DOHH2 (cell line): Measurements from ENCODE around the gene TNIP2.

ENCODE experiments used
- H3F3A ChIP-seq: fragments of 200-600 bp; sonication (generic), shearing (Covaris generic); 2 replicates; pipeline ENCODE4 v1.6.0; 2016; ENCODE audit warnings: antibody characterized with exemption, mild to moderate bottlenecking; ENCODE audit not compliant: control insufficient read depth, insufficient read depth
- H3K27ac ChIP-seq: fragments of 200-600 bp; sonication (generic); 2 replicates; pipeline ENCODE4 v1.5.1; 2014; ENCODE audit warnings: low read depth, mild to moderate bottlenecking, low read length, moderate library complexity
- H3K27me3 ChIP-seq: fragments of 200-600 bp; sonication (generic); 2 replicates; pipeline ENCODE4 v1.6.1; 2014; ENCODE audit warnings: mild to moderate bottlenecking, low read length, mixed read lengths; ENCODE audit not compliant: control insufficient read depth
- H3K36me3 ChIP-seq: fragments of 200-600 bp; sonication (generic); 2 replicates; pipeline ENCODE4 v1.6.1; 2014; ENCODE audit warnings: mild to moderate bottlenecking, low read length, moderate library complexity, mixed read lengths; ENCODE audit not compliant: control insufficient read depth
- H3K4me1 ChIP-seq: fragments of 200-600 bp; sonication (generic); 2 replicates; pipeline ENCODE4 v1.6.1; 2014; ENCODE audit warnings: mild to moderate bottlenecking, low read length, mixed read lengths; ENCODE audit not compliant: control insufficient read depth
- H3K4me2 ChIP-seq: fragments of 200-600 bp; sonication (generic); 2 replicates; pipeline ENCODE4 v1.6.0; 2014; ENCODE audit warnings: mild to moderate bottlenecking, low read length, moderate library complexity
- H3K4me3 ChIP-seq: fragments of 200-600 bp; sonication (generic); 2 replicates; pipeline ENCODE4 v1.5.1; 2014; ENCODE audit warnings: mild to moderate bottlenecking, low read length, mixed read lengths
- H3K79me2 ChIP-seq: fragments of 200-600 bp; sonication (generic); 2 replicates; pipeline ENCODE4 v1.6.1; 2014; ENCODE audit warnings: mild to moderate bottlenecking, low read length, mixed read lengths; ENCODE audit not compliant: control insufficient read depth
- H3K9me2 ChIP-seq: fragments of 200-600 bp; sonication (generic); replicated peaks from 2 replicates; pipeline ENCODE4 v1.6.1; 2014; ENCODE audit warnings: mild to moderate bottlenecking, low read length, mixed read lengths; ENCODE audit not compliant: control insufficient read depth
- H3K9me3 ChIP-seq: fragments of 200-600 bp; sonication (generic); 2 replicates; pipeline ENCODE4 v1.6.1; 2014; ENCODE audit warnings: antibody characterized with exemption, low read length, mixed read lengths; ENCODE audit not compliant: control insufficient read depth, insufficient read depth
- H4K20me1 ChIP-seq: fragments of 200-600 bp; sonication (generic); 2 replicates; pipeline ENCODE4 v1.6.0; 2014; ENCODE audit warnings: low read depth, mild to moderate bottlenecking, antibody characterized with exemption, low read length, moderate library complexity; ENCODE audit not compliant: control insufficient read depth, insufficient read depth
- EZH2phosphoT487 ChIP-seq: fragments of 200-600 bp; sonication (generic); IDR thresholded peaks from 2 replicates; pipeline ENCODE4 v1.6.1; 2017; ENCODE audit warnings: borderline replicate concordance, mild to moderate bottlenecking, antibody characterized with exemption, low read length, moderate library complexity, mixed read lengths
- TF ChIP-seq, protein P1 (sequence below): fragments of 200-600 bp; sonication (generic); IDR thresholded peaks from one replicate; pipeline ENCODE4 v1.5.1; 2014; ENCODE audit warnings: antibody characterized with exemption, mild to moderate bottlenecking, low read depth, low read length; ENCODE audit not compliant: poor library complexity, severe bottlenecking

Gene TNIP2

DNA sequence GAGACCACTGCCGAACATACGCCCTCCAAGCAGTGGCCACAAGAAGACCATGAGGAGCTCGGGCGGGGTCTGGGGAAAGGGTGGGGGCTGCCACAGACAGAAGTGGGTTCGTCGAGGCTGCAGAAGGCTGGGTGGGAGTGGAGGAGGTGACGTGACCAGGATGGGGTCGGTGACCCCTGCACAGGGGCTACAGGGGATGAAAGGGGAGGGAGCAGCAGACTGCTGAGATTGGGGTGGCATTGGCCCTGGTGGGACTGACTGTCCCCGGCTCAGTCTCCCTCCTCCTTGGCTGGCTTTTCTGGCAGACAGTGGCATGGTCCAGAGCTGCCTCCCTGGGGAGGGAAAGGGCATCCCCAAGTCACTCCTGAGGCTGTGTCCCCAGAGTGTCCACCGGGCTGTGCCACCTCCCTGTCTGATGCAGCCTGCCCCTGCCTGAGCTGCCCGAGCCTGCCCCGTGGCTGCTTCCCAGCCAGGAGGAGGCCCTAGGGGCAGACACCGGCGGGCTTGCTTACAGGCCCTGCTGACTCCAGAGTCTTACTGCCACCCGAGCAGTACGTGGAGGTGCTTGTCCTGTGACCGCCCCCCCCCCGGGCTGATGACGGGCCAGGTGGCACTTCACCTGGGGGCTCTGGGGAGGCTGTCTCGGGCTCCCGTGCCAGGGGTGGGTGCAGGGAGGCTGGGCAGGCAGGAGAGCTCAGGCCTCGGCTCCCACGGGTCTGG is 44.0 kb upstream of the TNIP2 start:
- no peak for TF ChIP-seq EZH2phosphoT487
- TF ChIP-seq, protein P1, sequence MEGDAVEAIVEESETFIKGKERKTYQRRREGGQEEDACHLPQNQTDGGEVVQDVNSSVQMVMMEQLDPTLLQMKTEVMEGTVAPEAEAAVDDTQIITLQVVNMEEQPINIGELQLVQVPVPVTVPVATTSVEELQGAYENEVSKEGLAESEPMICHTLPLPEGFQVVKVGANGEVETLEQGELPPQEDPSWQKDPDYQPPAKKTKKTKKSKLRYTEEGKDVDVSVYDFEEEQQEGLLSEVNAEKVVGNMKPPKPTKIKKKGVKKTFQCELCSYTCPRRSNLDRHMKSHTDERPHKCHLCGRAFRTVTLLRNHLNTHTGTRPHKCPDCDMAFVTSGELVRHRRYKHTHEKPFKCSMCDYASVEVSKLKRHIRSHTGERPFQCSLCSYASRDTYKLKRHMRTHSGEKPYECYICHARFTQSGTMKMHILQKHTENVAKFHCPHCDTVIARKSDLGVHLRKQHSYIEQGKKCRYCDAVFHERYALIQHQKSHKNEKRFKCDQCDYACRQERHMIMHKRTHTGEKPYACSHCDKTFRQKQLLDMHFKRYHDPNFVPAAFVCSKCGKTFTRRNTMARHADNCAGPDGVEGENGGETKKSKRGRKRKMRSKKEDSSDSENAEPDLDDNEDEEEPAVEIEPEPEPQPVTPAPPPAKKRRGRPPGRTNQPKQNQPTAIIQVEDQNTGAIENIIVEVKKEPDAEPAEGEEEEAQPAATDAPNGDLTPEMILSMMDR = no peak
- Histone ChIP-seq H3K27ac (no peak overlapping the region), H3F3A (no peaks in the 10 kb centered on the region), H4K20me1 (no peaks in the 10 kb centered on the region), H3K9me3 (no peaks in the 10 kb centered on the region), H3K36me3 (no peaks in the 10 kb centered on the region), H3K9me2 (no peaks in the 10 kb centered on the region), H3K4me1 (peaks cover 34% of the 10 kb centered on the region), H3K4me3 (no peak overlapping the region), H3K4me2 (no peak overlapping the region), H3K27me3 (peaks cover 41% of the 10 kb centered on the region), H3K79me2 (no peaks in the 10 kb centered on the region)

DNA sequence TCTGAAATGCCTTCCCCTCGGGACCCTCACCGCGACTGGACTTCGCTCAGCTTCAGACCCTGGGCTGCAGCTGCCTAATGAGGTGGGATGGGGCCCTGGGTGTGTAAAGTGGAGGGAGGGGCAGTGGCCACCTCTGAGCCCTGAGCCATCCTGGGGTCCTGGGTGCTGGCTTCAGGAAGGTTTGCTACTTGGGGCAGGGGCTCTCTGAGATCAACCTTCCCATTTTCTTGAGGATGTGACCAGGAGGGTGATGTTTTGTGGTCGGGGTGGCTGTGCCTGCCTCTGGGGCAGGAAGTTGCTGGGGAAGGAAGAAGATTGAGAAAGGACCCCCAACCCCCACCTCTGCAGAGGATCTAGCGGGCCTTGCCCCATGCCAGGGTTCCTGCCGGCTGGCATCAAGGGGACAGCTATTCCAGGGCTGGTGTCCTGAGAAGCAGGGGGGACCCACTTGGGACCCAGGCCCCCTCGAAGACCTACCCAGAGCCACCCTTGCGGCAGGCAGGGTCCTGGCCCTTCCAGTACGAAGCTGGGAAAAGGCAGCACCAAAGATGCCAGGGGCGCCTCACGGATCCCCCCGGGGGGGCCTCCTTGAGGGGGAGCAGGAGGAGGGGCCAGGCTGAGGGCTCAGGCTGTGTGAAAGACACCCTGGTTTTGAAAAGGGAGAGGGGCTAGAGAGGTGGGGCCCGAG is 43.2 kb upstream of the TNIP2 start:
- no peaks in the 10 kb centered on the region for H3K36me3 ChIP-seq
- H4K20me1 ChIP-seq = no peaks in the 10 kb centered on the region
- H3K4me1 ChIP-seq = peaks cover 26% of the 10 kb centered on the region
- no peak overlapping the region for H3K4me3 ChIP-seq
- H3K79me2 ChIP-seq = no peaks in the 10 kb centered on the region
- no peaks in the 10 kb centered on the region for H3K9me3 ChIP-seq
- TF ChIP-seq, protein P1 = no peak
- no peak for TF ChIP-seq EZH2phosphoT487
- H3K27me3 ChIP-seq = peaks cover 48% of the 10 kb centered on the region
- peak overlapping the region; percentile 43; the same call in 1 of the 2 replicates for H3K4me2 ChIP-seq
- no peaks in the 10 kb centered on the region for H3K9me2 ChIP-seq
- H3F3A ChIP-seq = no peaks in the 10 kb centered on the region
- no peak overlapping the region for H3K27ac ChIP-seq

- H3K27ac ChIP-seq = no peak overlapping the region
- no peaks in the 10 kb centered on the region for H3K36me3 ChIP-seq
- H3K9me3 ChIP-seq = no peaks in the 10 kb centered on the region
- H3K27me3 ChIP-seq = peaks cover 56% of the 10 kb centered on the region
- no peaks in the 10 kb centered on the region for H3F3A ChIP-seq
- no peaks in the 10 kb centered on the region for H3K9me2 ChIP-seq
- peaks cover 25% of the 10 kb centered on the region for H3K4me1 ChIP-seq
- H3K4me3 ChIP-seq = no peak overlapping the region
- H3K79me2 ChIP-seq = no peaks in the 10 kb centered on the region
- H3K4me2 ChIP-seq = peak overlapping the region; percentile 43; the same call in 1 of the 2 replicates
- no peaks in the 10 kb centered on the region for H4K20me1 ChIP-seq
- TF ChIP-seq EZH2phosphoT487 = no peak
- TF ChIP-seq, protein P1 = no peak
Measured at GRCh38 chr4:2798399-2799223, 42.5 kb upstream of the TNIP2 start.
